GM23248 (cell line): ENCODE measurements around the gene TGM3. TPM values are rescaled to one million over a fixed set of nuclear protein-coding genes. Genes with fewer than 3 reads are reported as not detected.

Experiments
- DNase-seq: peaks from one replicate; pipeline ENCODE4 v3.0.0-alpha.2; 2015
- H2AFZ ChIP-seq: fragments of 200-600 bp; sonication (generic); 2 replicates; pipeline ENCODE4 v1.6.1; 2016; ENCODE audit warnings: antibody characterized with exemption
- H3F3A ChIP-seq: fragments of 200-600 bp; sonication (generic); 2 replicates; pipeline ENCODE4 v1.6.1; 2016; ENCODE audit warnings: mild to moderate bottlenecking, antibody characterized with exemption, mixed run types; ENCODE audit not compliant: insufficient read depth
- H3K27ac ChIP-seq: fragments of 200-600 bp; sonication (generic); 2 replicates; pipeline ENCODE4 v1.5.1; 2016; ENCODE audit warnings: mild to moderate bottlenecking
- H3K27me3 ChIP-seq: fragments of 200-600 bp; sonication (generic); replicated peaks from 2 replicates; pipeline ENCODE4 v1.6.1; 2016; ENCODE audit warnings: mild to moderate bottlenecking; ENCODE audit not compliant: insufficient read depth
- H3K36me3 ChIP-seq: fragments of 200-600 bp; sonication (generic); 2 replicates; pipeline ENCODE4 v1.6.1; 2016; ENCODE audit warnings: low read depth, mild to moderate bottlenecking
- H3K4me1 ChIP-seq: fragments of 200-600 bp; sonication (generic); 2 replicates; pipeline ENCODE4 v1.6.1; 2016; ENCODE audit warnings: mild to moderate bottlenecking; ENCODE audit not compliant: insufficient read depth
- H3K4me2 ChIP-seq: fragments of 200-600 bp; sonication (generic); one replicate; pipeline ENCODE4 v1.6.1; 2016; ENCODE audit warnings: mild to moderate bottlenecking; ENCODE audit not compliant: unreplicated experiment
- H3K4me3 ChIP-seq: fragments of 200-600 bp; sonication (generic); 2 replicates; pipeline ENCODE4 v1.5.1; 2016; ENCODE audit warnings: mild to moderate bottlenecking
- H3K79me2 ChIP-seq: fragments of 200-600 bp; sonication (generic); 2 replicates; pipeline ENCODE4 v1.6.1; 2016; ENCODE audit warnings: mild to moderate bottlenecking; ENCODE audit not compliant: insufficient read depth
- H3K9ac ChIP-seq: fragments of 200-600 bp; sonication (generic); 2 replicates; pipeline ENCODE4 v1.6.1; 2016; ENCODE audit warnings: mild to moderate bottlenecking
- H3K9me2 ChIP-seq: fragments of 200-600 bp; sonication (generic); 2 replicates; pipeline ENCODE4 v1.6.1; 2016; ENCODE audit warnings: mixed run types, mild to moderate bottlenecking, moderate library complexity; ENCODE audit not compliant: insufficient read depth
- H3K9me3 ChIP-seq: fragments of 200-600 bp; sonication (generic); one replicate; pipeline ENCODE4 v1.6.1; 2017; ENCODE audit warnings: low read depth
- H4K20me1 ChIP-seq: fragments of 200-600 bp; sonication (generic); 2 replicates; pipeline ENCODE4 v1.6.0; 2016; ENCODE audit not compliant: insufficient read depth
- EZH2 ChIP-seq: fragments of 200-600 bp; sonication (generic); IDR thresholded peaks from 2 replicates; pipeline ENCODE4 v1.6.1; 2018; ENCODE audit warnings: antibody characterized with exemption, mild to moderate bottlenecking; ENCODE audit not compliant: insufficient read depth, poor library complexity, severe bottlenecking
- EZH2phosphoT487 ChIP-seq: fragments of 200-600 bp; sonication (generic); IDR thresholded peaks from 2 replicates; pipeline ENCODE4 v1.6.1; 2018; ENCODE audit warnings: antibody characterized with exemption, moderate library complexity, mild to moderate bottlenecking, low read depth; ENCODE audit not compliant: insufficient read depth
- WGBS, 2 experiments: methylation state at CpG; one replicate each; pipeline ENCODE4 v1.1.6; 2015 to 2017; ENCODE audit warnings: low lambda C conversion rate in 2 of 2, low coverage in 1 of 2; ENCODE audit errors: missing lambda C conversion rate in 2 of 2; 5-methylcytosine and 5-hydroxymethylcytosine counted together
- in situ Hi-C: fragments of 300-500 bp; cut with MboI; formaldehyde crosslinking; loops from 2 replicates; pipeline ENCODE4 v1.15.0; 2020
- polyA plus RNA-seq: library from polyadenylated mRNA; unstranded; fragments of >200 nt; fragmentation: Nextera tagmentation; extraction: Ambion mirVana; gene quantifications from 2 replicates; pipeline ENCODE4 v1.2.1, GENCODE V29; 2016
- total RNA-seq: library from RNA; depleted of rRNA; stranded (reverse); fragments of >200 nt; shearing (Covaris generic); gene quantifications from 2 replicates; pipeline ENCODE4 v1.2.3, GENCODE V29; 2014

TGM3 gene
- total and polyA plus RNA-seq, 2 experiments from 2014 or later, result 0.11 to 0.25 TPM

DNA sequence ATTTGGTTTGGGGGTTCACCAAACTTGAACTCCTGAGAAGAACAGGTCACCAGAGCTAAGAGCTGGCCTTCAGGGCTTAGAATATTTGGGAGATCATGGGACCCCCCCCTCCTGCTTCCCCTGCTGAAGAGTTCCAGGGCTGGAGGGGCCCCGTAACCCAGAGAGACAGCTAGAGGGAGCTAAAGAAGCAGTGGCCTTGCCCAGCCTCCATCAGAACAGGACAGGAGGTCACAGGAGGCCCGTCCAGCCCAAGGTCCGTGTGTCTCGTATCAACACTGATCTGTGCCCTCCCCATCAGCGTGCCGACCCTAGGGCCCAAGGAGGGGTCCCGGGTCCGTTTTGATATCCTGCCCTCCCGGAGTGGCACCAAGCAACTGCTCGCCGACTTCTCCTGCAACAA lies 44.3 kb downstream of the TGM3 start:
- no peak for DNase-seq
- no peaks in the 10 kb centered on the region for H3F3A ChIP-seq
- no peaks in the 10 kb centered on the region for H3K79me2 ChIP-seq
- no peak overlapping the region for H3K4me2 ChIP-seq
- TF ChIP-seq EZH2phosphoT487, result no peak
- no peak for TF ChIP-seq EZH2
- no peaks in the 10 kb centered on the region for H3K27me3 ChIP-seq
- H3K9ac ChIP-seq, result no peak overlapping the region
- H3K4me3 ChIP-seq, result no peak overlapping the region
- H3K9me2 ChIP-seq, result no peaks in the 10 kb centered on the region
- no peak overlapping the region for H3K27ac ChIP-seq
- in situ Hi-C loops, result no loop called here
- H3K9me3 ChIP-seq, result no peaks in the 10 kb centered on the region
- H4K20me1 ChIP-seq, result no peaks in the 10 kb centered on the region
- H3K4me1 ChIP-seq, result no peaks in the 10 kb centered on the region
- no peaks in the 10 kb centered on the region for H3K36me3 ChIP-seq
- no peak overlapping the region for H2AFZ ChIP-seq
- WGBS, 2 experiments, result 79 to 82% methylated on average over 11 of the region's 11 CpGs

DNA sequence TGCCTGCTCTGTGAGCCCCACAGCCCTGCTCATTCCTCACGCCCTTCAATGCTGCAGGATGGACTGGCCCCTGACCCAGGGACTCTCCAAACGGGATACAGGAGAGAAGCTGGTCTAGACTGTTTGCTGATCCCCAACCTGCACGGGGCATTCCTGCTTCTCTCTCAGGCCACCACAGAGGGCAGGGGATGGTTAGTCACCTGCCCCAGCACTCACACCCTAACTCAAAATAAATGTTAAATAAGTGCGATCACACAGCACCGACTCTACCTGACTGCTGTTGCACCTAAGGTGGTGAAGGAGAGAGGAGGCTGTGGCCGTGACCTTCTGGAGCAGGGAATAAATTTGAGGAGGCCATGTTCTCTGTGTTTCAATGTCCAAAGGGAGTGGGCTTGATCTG lies 45.0 kb downstream of the TGM3 start:
- in situ Hi-C loops, result no loop called here
- H3K79me2 ChIP-seq, result no peaks in the 10 kb centered on the region
- TF ChIP-seq EZH2 (no peak), EZH2phosphoT487 (no peak)

GRCh38 chr20:2341336-2341735 lies 45.5 kb downstream of the TGM3 start:
- no peak for TF ChIP-seq EZH2phosphoT487
- no peak for TF ChIP-seq EZH2
- Histone ChIP-seq H3K9me3 (no peaks in the 10 kb centered on the region), H3K4me2 (no peak overlapping the region), H3K9me2 (no peaks in the 10 kb centered on the region), H3K9ac (no peak overlapping the region), H3F3A (no peaks in the 10 kb centered on the region), H4K20me1 (no peaks in the 10 kb centered on the region), H3K4me3 (no peak overlapping the region), H3K79me2 (no peaks in the 10 kb centered on the region), H2AFZ (no peak overlapping the region), H3K4me1 (no peaks in the 10 kb centered on the region), H3K27me3 (no peaks in the 10 kb centered on the region), H3K36me3 (no peaks in the 10 kb centered on the region), H3K27ac (no peak overlapping the region)
- in situ Hi-C loops, result no loop called here
- DNase-seq, result no peak
- 72 to 79% methylated on average over 7 of the region's 7 CpGs for WGBS, 2 experiments

More for the DNA sequence above, 45.0 kb downstream of the TGM3 start:
- Histone ChIP-seq H4K20me1 (no peaks in the 10 kb centered on the region), H3K27me3 (no peaks in the 10 kb centered on the region), H3K9me3 (no peaks in the 10 kb centered on the region), H3K4me1 (no peaks in the 10 kb centered on the region), H3K27ac (no peak overlapping the region), H3F3A (no peaks in the 10 kb centered on the region), H3K36me3 (no peaks in the 10 kb centered on the region), H3K9me2 (no peaks in the 10 kb centered on the region), H3K9ac (no peak overlapping the region), H3K4me2 (no peak overlapping the region), H2AFZ (no peak overlapping the region), H3K4me3 (no peak overlapping the region)
- DNase-seq, result no peak
- WGBS, 2 experiments, result 83 to 89% methylated on average over 6 of the region's 6 CpGs

DNA sequence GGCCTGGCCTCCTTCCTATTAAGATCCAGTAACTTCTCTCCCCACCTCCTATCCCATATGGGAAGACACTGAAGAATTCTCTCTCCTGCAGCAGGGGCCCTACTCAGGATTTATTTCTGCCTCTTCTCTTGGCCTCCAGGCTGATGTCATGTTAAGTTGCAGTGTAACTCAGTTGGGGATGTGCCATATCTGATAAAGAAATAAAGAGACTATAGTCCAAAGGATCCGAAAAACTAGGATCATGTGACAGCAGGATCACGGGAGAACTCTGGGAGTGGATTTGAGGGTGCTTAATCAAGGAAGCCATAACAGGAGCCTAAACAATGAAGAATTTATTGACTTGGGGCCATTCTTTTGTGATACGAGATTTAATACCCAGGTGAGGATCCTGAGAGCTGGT lies 46.4 kb downstream of the TGM3 start:
- in situ Hi-C loops, result no loop called here
- Histone ChIP-seq H3K4me1 (no peaks in the 10 kb centered on the region), H3K27me3 (no peaks in the 10 kb centered on the region), H3K27ac (no peak overlapping the region), H3K9me2 (no peaks in the 10 kb centered on the region), H3K9ac (no peak overlapping the region), H2AFZ (no peak overlapping the region), H3K4me2 (no peak overlapping the region), H3K9me3 (no peaks in the 10 kb centered on the region), H4K20me1 (no peaks in the 10 kb centered on the region), H3K4me3 (no peak overlapping the region), H3K79me2 (no peaks in the 10 kb centered on the region), H3K36me3 (no peaks in the 10 kb centered on the region), H3F3A (no peaks in the 10 kb centered on the region)
- 61 to 63% methylated on average over 3 of the region's 3 CpGs for WGBS, 2 experiments
- TF ChIP-seq EZH2 (no peak), EZH2phosphoT487 (no peak)
- no peak for DNase-seq

- Histone ChIP-seq H2AFZ (no peak overlapping the region), H3K36me3 (no peaks in the 10 kb centered on the region), H3K4me3 (no peak overlapping the region), H3K9me2 (no peaks in the 10 kb centered on the region), H3K4me1 (peaks cover 6% of the 10 kb centered on the region; the same call in 1 of the 2 replicates), H3K27ac (no peak overlapping the region), H3K27me3 (no peaks in the 10 kb centered on the region), H3K4me2 (no peak overlapping the region), H3K9ac (no peak overlapping the region), H3F3A (no peaks in the 10 kb centered on the region), H4K20me1 (no peaks in the 10 kb centered on the region), H3K79me2 (no peaks in the 10 kb centered on the region), H3K9me3 (no peaks in the 10 kb centered on the region)
- TF ChIP-seq EZH2phosphoT487, result no peak
- TF ChIP-seq EZH2, result no peak
- in situ Hi-C loops, result no loop called here
- WGBS, 2 experiments, result 54 to 59% methylated on average over 3 of the region's 3 CpGs
- no peak for DNase-seq
Measured at GRCh38 chr20:2346188-2346587, 50.4 kb downstream of the TGM3 start.
